HG02943 (cell line): ENCODE results near the gene AXIN1.

Source experiments
- ATAC-seq: cut with Tn5 transposase; IDR thresholded peaks from one replicate; pipeline ENCODE4 v1.9.1; 2021; ENCODE audit warnings: mild to moderate bottlenecking, low read depth, moderate library complexity; ENCODE audit not compliant: unreplicated experiment

Gene AXIN1

DNA sequence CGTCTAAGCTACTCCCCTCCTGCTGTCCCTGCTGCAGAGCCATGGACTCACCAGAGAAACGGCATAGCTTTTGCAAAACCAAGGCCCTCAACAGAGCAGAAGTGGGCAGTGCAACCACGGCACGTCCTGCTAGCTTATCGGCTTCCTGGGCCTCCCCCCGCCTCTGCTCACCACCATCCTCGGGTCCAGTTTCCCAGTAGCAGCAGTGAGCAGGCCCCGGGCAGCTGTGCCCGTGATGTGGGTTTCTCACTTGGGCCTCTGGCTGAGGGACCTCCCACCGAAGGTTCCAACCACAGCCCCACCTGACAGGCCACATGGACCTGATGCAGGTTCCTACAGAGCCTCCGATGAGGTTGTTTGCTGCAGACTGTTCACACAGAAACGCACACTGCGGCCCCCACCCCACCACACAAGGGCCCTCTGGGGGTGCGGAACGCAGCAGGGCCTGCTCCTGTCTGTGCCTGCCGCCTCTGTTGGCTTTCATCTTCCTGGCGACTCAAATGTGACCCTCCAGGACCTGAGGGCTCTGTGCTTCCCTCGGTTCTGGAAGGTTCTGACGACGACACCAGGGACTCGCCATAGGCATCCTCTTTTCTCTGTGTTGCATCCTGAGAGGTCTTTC, 44.7 kb downstream of the AXIN1 start:
- ATAC-seq: no peak

GRCh38 chr16:306911-307370, 45.6 kb downstream of the AXIN1 start:
- no peak for ATAC-seq

DNA sequence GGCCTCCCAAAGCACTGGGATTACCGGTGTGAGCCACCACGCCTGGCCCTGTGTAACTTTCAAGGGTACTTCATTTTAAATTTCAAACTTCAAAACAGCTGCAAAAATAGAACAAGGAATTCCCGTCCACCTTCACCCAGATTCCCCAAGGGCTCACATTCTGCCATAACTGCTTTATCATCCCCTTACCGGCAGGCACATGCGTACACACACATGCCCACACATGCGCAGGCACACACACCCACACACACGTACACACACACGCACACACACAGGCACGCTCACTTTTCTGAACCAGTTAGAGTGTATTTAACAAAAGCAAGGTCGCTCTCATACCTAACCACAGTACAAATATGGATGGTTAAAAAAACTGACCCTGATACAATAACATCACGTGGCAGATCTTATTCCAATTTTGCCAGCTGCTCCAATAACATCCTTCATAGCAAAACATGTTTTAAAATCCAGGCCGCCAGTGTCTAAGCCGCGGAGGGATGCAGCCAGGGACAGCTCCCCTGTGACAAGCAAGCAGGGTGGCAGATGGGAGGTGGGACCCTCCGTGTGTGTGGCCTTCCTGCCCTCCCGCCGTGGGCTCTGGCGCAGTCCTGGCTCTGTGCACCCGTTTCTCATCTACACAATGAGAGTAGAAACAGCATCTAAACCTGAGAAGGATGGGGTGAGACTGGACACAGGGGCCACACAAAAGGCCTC, 46.5 kb downstream of the AXIN1 start:
- ATAC-seq: no peak

GRCh38 chr16:303760-304505, 48.6 kb downstream of the AXIN1 start:
- no peak for ATAC-seq

GRCh38 chr16:301950-302349, 50.6 kb downstream of the AXIN1 start:
- no peak for ATAC-seq

GRCh38 chr16:301235-301634, 51.3 kb downstream of the AXIN1 start:
- no peak for ATAC-seq

DNA sequence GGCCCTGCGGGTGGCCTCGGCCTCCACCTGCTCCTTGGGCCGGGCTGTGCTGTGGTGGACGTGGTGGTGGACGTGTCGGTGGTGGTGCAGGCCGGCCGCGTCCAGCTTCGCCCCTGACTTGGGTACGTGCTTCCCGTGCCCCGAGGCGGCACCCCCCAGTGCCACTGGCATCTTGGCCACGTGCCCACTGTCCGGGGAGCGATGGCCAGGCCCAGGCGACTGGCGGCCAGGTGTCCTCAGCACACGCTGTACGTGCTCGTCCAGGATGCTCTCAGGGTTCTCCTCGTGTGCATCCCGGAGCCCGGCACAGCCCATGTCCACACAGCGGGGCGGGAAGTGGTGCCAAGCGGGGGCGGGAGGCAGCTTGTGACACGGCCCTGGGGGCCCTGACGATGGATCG, 54.7 kb downstream of the AXIN1 start:
- no peak for ATAC-seq

DNA sequence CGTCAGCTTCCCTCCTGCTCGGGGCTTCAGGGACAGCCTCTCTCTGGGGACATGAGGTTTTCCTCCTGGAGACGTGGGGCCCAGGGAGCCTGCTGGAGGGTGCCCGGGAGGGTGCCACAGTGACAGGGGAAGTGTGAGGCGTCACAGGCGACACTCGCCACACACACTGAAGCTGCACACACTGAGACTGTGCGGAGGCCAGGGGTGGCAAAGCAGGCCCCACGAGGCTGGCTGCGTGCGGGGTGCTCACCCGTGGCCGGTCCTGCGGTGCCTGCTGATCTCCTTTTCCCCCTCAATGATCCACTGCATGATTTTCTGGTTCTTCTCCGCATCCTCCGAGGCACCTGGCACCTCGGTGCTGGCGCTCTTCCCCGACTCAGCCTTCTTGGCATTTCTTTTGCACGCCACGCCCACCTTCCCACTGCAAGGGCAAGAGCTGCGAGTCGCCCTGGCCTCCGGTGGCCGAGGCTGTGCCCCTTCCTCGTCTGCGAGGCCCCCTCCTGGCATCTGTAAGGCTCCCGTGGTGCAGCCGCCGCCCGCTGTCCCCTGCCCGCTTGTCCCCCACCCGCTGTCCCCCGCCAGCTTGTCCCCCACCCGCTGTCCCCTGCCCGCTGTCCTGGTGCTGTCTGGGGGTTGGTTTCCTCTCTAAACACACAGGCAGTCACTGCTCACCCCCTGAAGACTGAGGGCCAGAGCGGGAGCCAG, 55.6 kb downstream of the AXIN1 start:
- no peak for ATAC-seq

DNA sequence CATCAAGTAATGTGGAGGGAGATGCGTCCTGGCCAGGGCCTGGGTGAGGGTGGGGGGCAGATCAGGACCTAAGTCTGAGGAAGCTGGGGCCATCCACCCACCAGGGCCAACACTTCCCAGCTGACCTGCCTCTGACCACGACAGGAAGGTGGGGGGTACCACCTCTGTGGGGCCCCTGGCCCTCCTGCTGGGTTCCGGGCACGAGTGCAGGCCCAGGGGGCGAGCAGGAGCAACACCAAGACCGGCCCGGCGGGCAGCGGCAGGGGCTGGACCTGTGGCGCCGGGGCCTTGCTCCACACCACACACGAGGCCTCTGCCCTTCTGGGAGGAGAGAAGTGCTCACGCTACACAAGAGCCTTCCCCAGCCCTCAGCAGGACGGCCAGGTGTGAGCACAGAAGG, 56.2 kb downstream of the AXIN1 start:
- no peak for ATAC-seq

- ATAC-seq: no peak
Observed at GRCh38 chr16:293043-293775, 59.3 kb downstream of the AXIN1 start.

DNA sequence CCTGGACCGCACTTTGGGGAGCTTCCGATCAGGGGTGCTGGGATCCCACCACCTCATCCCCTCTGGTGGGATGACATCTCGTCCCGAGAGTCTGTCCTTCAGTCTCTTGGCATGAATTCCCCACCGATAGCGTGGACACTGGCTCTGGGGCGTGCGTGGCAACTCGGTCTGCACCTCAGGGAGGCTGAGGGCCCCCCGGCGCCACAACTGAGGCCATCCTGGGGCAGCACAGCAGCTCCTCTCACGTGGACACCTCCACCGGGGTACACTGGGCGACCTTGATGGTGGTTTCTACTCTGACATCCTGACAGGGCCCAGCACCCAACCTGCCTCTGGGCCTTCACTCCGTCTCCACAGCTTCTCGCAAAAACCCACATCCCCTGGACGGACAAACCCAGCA, 61.0 kb downstream of the AXIN1 start:
- ATAC-seq: no peak

GRCh38 chr16:290681-291405, 61.7 kb downstream of the AXIN1 start:
- no peak for ATAC-seq

DNA sequence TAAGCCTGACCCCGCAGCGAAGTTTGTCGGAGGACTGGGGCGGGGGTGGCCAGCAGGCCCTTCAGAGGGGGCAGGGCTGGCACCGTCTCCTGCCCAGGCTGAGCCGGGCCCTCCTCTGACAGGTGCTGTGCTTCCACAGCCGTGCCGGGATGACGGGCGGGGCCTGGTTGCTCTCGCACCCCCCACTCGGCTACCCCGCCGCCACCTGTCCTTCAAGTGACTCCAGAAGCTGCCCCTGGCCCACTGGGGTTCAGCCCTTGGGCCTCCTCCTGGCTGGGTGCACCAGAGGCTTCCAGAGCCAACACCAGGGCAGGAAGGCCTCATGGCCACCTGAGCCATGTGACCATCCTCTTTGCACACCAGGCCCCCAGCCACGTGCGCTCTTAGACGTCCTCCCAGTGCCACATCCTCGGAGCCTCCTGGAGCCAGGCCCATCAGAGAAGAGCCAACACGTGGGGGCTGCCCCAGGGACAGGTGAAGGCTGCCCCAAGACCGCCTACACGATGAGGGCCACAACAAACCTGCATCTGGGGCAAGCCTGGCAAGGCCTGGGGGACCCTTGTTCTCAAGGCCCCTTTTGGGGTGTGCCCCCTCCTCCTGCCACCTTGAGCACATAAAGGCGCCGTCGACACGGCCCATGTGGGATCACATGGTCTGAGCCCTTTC, 62.4 kb downstream of the AXIN1 start:
- no peak for ATAC-seq

- ATAC-seq: no peak
Observed at GRCh38 chr16:289395-289997, 63.0 kb downstream of the AXIN1 start.

- no peak for ATAC-seq
Observed at GRCh38 chr16:287981-288920, 64.3 kb downstream of the AXIN1 start.

- ATAC-seq: no peak
Observed at GRCh38 chr16:287298-287811, 65.2 kb downstream of the AXIN1 start.

GRCh38 chr16:286491-287297, 65.8 kb downstream of the AXIN1 start:
- ATAC-seq: no peak
